CD4-positive, alpha-beta T cell treated with Interferon alpha-2 for 1 hour (primary cell): Measurements from ENCODE around the gene EEF1AKMT1.

Experiments used
- DNase-seq, 2 donors: peaks; one replicate each; pipeline ENCODE4 v3.0.0-alpha.2; 2020 to 2022

The EEF1AKMT1 gene, protein sequence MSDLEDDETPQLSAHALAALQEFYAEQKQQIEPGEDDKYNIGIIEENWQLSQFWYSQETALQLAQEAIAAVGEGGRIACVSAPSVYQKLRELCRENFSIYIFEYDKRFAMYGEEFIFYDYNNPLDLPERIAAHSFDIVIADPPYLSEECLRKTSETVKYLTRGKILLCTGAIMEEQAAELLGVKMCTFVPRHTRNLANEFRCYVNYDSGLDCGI

DNA sequence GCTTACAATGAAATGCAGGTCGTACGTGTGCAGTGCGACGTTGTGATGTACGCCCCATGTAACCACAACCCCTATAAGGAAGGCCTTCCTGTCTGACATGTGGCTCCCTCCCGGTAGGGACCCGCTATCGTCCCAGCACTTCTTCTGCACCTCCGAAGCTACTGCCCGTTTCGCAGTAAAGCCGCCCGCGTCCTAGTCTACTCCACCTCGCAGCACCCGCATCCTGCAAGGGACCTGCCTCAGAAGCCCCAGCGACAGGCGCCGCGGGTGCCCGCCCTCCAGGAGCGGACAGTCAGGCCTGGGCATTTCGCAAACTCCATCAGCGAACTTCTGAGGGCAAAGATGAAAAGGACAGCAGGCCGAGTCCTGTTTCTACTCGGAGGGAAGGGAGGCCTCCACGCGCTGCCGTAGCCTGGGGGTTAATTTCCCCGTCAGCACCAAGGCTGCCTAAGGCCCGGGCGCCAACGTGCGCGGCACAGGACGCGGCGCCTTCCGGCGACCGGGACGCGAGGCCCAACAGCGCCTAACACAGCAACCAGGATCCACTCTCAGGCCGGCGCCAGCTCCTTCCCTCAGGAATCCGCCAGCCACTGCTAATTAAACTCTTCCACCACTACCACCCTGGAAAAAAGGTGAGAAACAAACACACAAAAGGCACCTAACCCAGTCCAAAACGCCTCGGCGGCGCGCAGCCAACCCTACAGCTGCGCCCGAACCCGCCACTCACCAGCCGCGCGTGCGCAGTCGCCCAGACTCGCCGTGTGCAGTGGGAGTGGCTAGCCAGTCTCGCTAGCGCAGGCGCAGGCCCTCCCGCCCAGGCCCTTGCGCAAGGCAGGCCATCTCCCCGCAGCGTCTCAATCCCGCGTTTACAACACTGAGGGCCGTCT, at the start of gene EEF1AKMT1:
Gene EEF1AKMT1, minus strand, starts transcription at position 768 of the 887 bp plus-strand sequence. CDS start 16,363 bp downstream, outside the sequence.
- DNase-seq = peak; percentile 93 to 95

DNA sequence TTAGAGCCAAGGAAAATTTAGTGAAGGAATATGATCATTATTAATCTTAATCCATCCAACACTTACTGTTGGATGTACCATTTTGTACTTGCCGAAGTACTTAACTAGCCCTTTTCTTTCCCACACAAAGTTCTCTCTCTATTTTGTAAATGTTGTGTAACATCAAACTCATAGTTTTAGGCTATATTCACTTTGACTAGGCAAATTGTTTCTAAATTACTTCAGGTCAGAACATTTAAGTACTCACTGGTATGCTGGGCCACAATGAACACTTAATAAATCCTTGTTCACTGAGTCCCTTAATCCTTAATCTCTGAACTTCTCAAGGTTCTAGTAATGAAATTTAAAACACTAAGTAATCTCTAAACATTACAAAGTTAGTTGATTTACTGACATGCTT, 49.3 kb upstream of the EEF1AKMT1 start:
- DNase-seq = no peak

DNA sequence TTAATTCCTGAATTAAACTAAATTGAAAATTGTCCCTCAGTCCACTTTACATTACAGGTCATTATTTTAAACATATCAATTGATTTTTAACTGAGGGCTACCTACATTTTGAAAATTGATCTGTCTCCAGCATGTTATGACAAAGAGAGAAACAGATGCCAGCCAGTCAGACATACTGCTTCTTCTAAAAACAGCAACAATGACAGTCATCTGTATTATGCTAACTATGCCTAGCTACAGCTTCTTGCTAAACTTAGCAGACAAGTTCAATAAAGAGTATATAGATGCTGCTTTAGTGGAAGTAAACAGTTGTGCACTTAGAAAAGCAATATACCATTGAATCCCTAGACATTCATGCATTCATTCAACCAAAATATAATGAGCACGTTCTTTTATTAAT, 48.6 kb upstream of the EEF1AKMT1 start:
- DNase-seq = no peak

DNA sequence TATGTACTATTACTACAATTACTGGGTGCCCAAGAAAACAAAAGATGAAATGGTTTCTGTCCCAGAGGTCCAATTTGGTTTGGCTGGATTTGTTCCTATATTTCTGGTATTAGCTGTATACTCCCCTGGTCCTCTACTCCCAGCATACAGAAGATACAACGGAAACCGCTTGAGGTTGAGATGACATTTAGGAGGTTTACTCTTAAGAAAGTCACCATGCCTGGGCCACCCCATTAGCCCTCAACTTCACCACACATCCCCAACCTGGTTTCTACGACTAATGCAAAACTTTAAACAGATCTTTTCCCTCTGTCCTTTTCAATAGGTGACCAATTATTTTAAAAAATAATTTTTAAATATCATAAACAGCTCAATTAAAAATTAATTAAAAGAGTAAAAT, 46.0 kb upstream of the EEF1AKMT1 start:
- no peak for DNase-seq

DNA sequence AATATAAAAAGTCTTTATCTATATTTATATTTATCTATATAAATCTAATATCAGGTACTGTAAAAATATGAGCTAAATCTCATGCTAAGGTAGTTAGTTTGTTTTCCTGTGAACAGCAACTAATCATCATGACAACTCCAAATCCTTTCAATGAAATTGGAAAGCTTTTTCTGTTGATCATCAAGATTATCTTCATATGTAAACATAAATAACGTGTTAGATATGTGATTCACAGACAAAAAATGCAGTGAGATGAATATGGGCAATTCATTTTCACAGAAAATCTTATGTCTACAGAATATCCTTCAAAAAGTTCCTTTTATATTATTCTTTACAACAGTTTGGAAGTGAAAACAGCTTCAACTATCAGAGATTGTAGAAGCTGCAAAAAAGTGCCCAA, 41.7 kb upstream of the EEF1AKMT1 start:
- no peak for DNase-seq

DNA sequence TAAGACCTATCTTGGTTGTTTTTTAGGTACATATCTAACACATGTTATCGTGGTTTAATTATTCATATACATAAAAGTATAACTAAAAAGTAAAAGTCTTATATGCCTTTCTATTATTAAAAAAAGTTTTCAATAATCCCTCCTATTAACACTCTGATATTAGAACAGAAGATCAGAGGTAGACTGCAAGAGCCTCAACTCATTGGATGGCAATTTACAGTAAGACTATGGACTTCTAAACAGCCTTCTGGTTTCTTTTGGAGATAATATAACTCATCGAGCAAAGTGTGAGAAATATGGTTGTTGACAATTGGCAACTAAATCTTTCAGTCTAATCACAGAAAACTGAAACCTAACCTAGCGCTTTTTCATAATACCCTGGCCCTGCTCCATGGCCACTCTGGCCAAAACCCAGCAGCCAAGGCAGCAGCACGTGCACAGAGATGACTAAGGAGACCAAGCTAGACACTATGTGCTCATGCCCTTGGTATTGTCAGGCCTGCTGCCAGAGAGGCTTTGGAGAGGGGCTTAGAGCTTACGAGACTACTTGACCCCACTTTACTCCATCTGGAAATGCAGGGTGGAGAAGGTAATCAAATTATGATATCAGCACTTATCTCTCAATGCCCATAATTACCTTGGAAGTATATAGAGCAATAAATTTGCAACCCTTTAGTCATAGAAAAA, 40.6 kb upstream of the EEF1AKMT1 start:
- no peak for DNase-seq

DNA sequence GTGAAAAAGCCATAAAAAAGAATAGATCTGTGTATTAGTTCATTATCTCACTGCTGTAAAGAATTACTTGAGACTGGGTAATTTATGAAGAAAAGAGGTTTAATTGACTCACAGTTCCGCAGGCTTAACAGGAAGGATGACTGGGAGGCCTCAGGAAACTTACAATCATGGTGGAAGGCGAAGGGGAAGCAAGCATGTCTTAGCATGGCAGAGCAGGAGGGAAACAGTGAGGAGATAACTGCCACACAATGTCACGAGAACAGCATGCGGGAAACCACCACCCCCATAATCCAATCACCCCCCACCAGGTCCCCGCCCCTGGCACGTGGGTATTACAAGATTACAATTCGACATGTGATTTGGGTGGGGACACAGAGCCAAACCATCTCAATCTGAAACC, 39.1 kb upstream of the EEF1AKMT1 start:
- DNase-seq = no peak

DNA sequence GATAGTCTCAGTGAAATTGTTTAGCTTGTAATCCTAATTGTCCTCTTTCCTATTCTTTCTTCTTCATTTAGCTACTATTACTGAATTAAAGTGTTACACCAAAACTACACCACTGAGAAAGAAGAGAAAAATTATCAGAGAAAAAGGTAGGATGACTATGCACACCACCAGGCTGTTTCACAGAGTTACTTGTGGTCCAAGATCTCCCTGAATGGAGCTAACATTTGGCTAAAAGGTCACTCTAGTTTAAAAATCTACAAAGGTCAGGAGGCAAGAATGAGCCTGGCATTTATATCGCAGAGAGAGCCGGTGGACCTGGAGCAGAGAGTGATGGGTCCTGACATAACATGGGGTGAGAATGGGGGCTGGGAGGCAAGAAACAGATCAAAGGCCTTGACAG, 37.0 kb upstream of the EEF1AKMT1 start:
- no peak for DNase-seq

DNA sequence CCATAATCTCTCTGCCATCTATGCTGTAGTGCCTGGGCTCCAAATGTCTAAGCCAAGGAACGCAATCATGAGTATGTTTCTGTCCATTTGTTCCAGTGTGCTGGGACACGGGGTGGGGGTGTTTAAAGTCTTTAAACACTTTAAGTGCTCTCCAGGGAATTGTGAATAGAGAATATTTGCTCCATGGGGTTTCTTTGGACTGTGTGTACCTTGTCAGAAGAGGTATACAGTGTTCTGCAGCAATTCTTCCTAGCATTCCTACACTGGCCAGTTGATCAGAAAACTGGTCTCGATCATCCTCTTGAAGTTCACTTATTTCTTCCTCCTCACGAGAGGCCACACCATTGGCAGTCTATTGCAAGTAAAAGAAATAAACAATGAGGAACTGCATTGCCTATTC, 35.1 kb upstream of the EEF1AKMT1 start:
- DNase-seq = no peak

DNA sequence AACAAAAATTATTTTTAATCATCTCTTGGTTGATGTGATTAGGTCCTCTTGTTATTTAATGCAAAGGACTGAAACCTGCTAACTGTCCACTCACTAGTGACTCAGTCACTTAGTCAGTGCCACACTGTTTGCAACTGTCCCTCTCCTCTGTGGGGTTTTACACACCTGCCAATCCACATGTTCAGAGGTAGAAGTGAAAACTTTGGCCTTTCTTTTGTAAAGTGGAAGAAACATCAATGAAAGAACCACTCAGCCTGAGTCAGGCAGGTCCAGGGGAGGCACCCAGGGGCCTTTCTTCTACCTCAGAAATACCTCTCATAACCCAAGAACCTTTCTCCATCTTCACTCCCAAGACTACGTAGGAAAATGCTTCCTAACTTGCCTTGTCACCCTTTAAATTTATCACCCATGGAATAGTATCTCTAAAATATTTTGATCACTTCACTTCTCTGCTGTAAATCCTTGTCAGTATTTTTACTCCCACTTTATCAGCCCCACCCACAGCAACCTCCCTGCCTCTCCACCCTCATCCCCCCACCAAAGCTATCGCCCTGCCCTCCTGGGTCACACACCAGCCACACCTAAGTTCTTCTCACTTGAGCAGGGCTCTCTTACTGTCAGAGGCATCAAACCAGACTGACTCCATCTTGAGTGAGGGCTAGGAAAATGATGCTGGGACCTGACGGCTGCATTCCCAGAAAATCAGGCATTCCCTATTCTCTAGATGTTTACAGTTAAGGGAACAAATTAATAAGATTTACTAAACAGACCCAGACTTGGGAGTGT, 29.6 kb upstream of the EEF1AKMT1 start:
- no peak for DNase-seq

DNA sequence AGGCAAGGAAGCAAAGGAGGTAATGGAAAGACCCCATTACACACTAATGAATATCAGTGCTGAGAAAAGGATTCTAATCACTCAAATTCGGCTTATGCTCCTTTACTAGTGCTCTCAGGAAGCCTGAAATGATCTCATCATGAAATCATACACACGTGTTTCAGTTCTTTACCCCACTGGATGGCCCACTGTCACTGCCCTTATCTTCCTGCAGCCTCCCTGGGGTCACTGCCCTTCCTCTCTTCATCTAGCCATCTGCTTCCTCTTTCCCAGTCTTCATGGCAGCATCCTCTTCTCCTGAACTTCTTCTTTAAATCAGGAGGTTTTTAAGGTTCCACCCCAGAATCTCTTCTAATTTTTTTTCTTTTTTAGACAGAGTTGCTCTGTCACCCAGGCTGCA, 27.9 kb upstream of the EEF1AKMT1 start:
- no peak for DNase-seq

DNA sequence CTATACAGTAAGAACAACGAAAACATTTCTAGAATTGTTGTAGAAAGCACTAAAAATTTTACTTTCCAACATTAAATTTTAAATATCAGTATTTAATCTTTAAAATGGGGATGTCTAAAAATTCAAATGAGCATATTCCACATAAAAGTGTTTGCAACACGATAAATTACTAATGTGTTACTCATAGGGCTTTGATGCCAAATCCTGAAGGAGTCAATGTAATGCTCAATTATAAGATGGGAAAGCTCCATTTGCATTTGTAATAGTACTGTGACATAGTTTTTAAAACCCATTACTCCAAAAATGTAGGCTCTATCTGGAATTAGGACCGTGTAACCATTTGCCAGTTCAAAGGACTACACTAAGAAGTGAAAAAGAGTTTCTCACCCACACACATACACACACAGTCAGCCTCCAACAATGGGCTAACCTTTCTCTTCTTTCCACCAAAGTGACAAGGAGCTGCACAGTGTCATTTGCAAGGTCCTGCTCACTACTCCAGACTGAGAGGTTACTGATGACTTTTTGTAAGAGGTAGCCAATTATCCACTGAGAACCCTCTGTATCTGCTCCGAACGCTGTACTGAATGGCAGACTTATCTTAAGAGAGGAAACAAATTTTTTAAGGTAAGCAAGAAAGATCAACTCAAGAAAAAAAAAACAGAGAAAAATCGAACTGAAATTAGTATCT, 26.1 kb upstream of the EEF1AKMT1 start:
- DNase-seq = no peak

DNA sequence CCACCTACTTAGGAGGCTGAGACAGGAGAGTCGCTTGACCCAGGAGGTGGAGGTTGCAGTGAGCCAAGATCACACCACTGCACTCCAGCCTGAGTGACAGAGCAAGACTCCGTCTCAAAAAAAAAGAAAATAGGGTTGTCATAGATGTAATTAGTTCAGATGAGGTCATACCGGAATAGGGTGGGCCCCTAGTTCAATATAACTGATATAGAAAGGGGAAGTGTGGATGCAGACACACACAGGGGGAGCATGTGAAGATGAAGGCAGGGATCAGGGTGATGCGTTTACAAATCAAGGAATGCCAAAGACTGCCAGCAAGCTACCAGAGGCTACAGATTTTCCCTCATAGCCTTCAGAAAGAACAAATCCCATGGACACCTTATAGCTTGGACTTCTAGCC, 24.3 kb upstream of the EEF1AKMT1 start:
- DNase-seq = no peak

DNA sequence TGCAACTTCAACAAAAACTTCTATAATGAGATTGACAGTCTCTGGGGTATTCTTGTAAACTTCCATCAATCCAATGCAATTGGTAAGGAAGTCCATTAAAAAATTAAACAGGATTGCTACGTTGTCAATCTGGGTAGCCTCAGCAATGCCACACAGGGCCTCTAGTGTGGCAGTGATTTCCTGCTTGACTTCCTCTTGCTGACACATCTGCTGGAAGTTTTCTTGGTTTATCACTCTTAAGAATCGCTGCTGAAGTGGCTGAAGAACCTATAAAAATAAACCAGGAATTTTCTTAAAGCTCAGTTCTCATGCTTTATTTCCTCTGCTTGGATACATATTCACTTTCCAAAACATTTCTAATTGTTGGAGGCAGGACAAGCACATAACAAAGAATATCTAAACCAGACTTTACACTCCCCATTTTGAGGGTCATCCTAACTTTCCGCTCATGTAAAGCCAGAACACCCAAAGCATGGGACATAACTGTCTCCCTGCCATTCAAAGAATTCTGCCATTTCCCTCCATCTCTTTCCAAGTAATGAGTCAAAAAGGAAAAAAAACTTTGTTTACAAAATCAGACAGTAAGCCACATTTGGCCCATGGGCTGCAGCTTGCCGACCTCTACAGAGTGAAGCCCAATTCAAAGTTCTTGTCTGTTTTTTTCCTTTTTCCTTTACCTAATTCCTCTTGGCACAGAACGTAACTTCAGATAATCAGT, 23.2 kb upstream of the EEF1AKMT1 start:
- DNase-seq = no peak

DNA sequence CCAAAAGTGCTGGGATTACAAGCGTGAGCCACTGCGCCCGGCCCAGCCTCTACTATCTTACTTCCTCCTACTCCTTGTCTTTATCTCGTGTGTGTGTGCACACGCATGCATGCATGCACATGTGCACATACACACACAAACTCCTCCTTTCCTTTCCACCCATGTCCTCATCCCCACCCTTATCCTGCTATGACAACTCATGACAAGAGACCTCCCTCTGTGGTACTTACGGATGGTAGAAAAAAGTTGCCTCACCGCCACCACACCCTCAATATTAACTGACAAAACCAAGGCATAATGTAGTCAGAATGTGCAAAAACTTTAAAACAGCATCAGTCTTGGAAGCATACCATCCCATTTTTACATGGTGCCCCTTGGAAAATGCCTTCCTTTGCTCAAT, 15.9 kb upstream of the EEF1AKMT1 start:
- no peak for DNase-seq

DNA sequence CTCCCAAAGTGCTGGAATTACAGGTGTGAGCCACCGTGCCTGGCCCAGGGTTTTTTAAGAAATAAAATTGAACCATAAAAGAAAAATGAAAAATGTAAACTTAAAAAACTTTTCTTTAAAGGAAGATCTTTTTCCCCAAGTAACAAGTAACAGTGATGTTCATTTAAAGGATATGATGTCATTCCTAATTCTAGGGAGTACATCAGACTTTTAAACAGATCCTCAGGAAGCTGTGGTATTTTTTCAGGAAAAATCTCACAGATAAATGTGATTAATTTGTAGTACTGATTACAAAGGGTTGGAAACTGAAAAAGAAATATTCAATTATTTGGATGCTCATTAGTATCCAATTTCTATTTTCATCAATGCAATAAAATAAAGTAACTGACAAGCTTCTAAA, 14.6 kb upstream of the EEF1AKMT1 start:
- DNase-seq = no peak

DNA sequence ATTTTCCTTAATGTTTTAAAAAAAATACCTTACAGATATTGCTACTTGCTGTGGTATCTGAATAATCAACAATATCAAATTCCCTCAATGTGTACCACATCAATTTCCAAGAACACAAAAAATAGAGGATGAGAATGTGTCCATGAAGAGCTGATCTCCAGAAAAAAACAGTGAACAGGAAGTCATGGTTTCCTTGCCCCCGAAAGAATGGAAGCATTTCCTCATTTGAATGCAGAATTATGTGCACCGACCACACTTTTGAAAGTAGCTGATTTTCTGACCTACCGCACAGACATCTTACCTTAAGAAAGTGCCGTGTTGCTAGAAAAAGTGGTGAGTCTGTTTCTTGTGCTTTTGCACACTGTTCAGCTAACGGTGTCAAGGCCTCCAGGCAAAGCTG, 13.4 kb upstream of the EEF1AKMT1 start:
- DNase-seq = no peak

DNA sequence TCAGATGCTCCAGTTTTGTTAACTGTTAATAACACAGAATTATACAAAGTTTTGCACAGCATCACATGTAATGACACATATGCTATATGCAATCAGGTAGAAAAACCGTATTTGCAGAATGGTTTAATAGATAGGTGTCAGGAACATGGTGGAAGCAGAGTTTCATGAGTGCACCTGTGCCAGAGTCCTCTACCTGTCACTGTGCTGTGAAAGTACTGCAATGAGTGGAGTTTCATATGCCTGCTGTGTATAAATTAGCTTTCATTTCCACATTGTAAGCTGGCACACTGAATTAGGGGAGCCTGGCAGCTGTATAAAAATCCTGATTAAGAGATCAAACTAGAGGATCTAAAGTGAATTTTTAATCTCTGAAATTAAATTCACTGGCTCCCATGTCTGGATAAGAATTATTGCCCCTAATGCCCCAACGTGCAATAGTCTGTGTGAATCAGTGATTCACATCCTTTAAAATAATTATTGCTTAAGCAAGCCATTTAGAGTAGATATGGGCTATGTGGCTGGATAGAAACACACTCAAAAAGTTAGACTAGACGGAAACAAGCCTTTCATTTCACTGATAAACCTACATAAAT, 8.5 kb upstream of the EEF1AKMT1 start:
- DNase-seq = no peak

DNA sequence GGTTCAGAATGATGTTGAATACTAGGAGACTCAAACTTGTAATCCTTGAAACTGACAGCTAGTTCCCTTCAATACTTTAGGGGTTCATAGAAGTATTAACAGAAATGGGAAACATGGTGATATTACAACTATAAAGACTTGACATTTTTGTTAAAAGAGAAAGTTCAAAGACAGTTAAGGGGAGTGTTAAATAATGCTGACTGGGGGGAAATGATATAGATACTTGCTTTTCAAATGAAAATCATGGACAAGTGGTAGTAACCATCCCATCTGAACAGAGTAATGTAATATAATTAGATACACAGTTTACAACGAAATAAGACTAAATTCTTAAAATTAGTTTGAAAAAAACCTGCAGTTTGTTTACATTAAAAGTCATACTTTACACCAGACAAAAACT, 6.6 kb upstream of the EEF1AKMT1 start:
- DNase-seq = no peak

DNA sequence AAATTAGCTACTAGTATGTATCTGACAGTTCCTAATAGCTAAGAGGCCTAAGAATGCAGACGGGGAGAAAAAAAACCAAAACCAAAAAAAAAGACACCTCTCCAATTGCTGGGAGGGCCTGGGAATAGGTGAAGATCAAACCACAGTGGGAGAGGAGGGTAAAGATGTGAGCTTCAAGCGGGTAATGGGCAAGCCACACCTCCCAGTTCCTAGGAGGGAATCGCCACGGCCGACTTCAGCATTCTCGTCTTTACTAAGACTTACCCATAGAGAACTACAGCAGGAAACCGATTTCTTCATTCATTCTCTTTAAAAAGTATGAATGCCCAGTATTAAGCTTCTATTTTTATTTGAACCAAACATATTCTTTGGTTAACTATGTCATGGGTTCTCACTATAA, 5.6 kb upstream of the EEF1AKMT1 start:
- DNase-seq = no peak

DNA sequence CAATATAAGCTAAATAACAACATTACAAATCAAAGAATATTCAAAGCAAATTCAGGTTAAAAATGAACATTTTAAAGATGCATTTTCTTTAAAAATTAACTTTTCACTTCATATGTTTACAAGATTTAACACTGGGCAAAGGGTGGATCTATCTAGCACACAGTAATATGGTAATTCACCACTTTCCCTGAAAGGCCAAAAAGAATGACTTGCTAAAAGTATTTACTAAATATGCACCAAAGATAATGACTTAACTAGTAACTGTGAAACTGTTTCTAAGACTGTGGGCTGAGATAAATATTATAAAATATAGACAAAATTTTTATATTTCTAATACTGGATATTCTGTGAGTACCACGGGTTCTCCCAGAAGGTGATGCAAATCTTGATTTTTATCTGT, 4.5 kb upstream of the EEF1AKMT1 start:
- no peak for DNase-seq
